Stimulated activated CD8-positive, alpha-beta memory T cell treated with anti-CD3 and anti-CD28 coated beads, Interleukin-4, amount 100 ng/mL, for 1 hour (primary cell): Measurements from ENCODE around the gene CDK12.

Experiments used
- DNase-seq, 2 donors: peaks; one replicate each; pipeline ENCODE4 v3.0.0-alpha.2; 2020; ENCODE audit warnings: low read depth in 2 of 2, low spot score in 1 of 2

CDK12 gene

GRCh38 chr17:39581071-39581758, 119.9 kb downstream of the CDK12 start:
- no peak for DNase-seq

- no peak for DNase-seq
These were observed 120.4 kb downstream of the CDK12 start for GRCh38 chr17:39581759-39582085.

GRCh38 chr17:39582658-39583057, 121.4 kb downstream of the CDK12 start:
- DNase-seq: no peak
